ENCODE results near the gene DLG2.

- TF ChIP-seq, protein P1, sequence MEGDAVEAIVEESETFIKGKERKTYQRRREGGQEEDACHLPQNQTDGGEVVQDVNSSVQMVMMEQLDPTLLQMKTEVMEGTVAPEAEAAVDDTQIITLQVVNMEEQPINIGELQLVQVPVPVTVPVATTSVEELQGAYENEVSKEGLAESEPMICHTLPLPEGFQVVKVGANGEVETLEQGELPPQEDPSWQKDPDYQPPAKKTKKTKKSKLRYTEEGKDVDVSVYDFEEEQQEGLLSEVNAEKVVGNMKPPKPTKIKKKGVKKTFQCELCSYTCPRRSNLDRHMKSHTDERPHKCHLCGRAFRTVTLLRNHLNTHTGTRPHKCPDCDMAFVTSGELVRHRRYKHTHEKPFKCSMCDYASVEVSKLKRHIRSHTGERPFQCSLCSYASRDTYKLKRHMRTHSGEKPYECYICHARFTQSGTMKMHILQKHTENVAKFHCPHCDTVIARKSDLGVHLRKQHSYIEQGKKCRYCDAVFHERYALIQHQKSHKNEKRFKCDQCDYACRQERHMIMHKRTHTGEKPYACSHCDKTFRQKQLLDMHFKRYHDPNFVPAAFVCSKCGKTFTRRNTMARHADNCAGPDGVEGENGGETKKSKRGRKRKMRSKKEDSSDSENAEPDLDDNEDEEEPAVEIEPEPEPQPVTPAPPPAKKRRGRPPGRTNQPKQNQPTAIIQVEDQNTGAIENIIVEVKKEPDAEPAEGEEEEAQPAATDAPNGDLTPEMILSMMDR (IDR thresholded peaks at IDR 0.05) = peak in 1 of 4 experiments; percentile 7
- TF ChIP-seq POLR2AphosphoS5 (IDR thresholded peaks at IDR 0.05) (no peak), EP300 (IDR thresholded peaks at IDR 0.05) (no peak)
These were observed 444.4 kb downstream of the DLG2 start for GRCh38 chr11:85182441-85183387.
